BE2C (cell line): ENCODE data around the gene CTBP1.

Source experiments
- DNase-seq: peaks from one replicate; pipeline ENCODE4 v3.0.0-alpha.2; 2020
- H3K27me3 ChIP-seq: fragments of 250-450 bp; sonication (Bioruptor Pico); 2 replicates; pipeline ENCODE4 v1.5.1; 2020; ENCODE audit warnings: mild to moderate bottlenecking
- H3K36me3 ChIP-seq: fragments of 250-450 bp; sonication (Bioruptor Pico); 2 replicates; pipeline ENCODE4 v1.5.1; 2020; ENCODE audit warnings: mild to moderate bottlenecking
- H3K4me1 ChIP-seq: fragments of 250-450 bp; sonication (Bioruptor Pico); 2 replicates; pipeline ENCODE4 v1.5.1; 2020
- H3K4me3 ChIP-seq: 2 replicates; pipeline ENCODE4 v1.5.1; 2011; ENCODE audit warnings: low read depth, low read length
- H3K9me3 ChIP-seq: fragments of 250-450 bp; sonication (Bioruptor Pico); 2 replicates; pipeline ENCODE4 v1.5.1; 2020
- TF ChIP-seq, protein P1 (sequence below): IDR thresholded peaks from 2 replicates; pipeline ENCODE4 v1.5.1; 2012; ENCODE audit warnings: mild to moderate bottlenecking, low read depth, low read length

CTBP1 gene

DNA sequence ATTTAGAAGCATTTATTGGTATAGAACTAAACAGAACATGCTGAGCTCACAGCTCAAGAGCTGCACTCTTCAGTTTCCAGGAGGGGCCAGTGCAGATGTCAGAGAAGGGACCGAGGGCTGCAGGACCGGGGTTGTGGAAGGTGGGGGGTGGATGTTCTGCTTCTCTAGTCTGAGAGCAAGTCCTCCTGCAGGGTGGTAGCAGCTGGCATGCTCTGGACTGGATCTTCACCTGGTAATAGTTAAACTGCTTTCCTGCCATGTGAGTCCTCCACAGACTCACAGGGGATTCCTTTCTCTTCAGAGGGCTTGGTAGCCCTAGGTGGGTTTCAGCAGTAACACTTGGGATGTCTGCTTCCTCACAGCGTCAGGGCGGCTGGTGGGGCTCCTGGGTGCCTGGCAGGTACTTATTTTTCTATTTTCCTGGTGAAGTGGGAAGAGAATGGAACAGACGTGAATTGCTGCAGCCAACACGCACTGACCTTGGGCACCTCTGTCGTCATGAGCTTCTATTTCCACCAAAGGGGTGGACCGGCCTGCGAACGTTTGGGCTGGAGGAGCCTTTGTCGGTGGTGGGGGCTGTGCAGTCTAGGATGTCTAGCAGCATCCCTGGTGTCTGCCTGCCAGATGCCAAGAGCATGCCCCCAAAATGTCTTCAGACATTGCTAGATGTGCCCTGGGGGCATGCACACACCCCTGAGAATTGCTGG lies 43.2 kb upstream of the CTBP1 start:
- peaks cover 4% of the 10 kb centered on the region for H3K36me3 ChIP-seq
- H3K4me1 ChIP-seq, result no peaks in the 10 kb centered on the region; the same call in 1 of the 2 replicates
- H3K9me3 ChIP-seq, result no peaks in the 10 kb centered on the region
- no peaks in the 10 kb centered on the region for H3K27me3 ChIP-seq
- TF ChIP-seq, protein P1, sequence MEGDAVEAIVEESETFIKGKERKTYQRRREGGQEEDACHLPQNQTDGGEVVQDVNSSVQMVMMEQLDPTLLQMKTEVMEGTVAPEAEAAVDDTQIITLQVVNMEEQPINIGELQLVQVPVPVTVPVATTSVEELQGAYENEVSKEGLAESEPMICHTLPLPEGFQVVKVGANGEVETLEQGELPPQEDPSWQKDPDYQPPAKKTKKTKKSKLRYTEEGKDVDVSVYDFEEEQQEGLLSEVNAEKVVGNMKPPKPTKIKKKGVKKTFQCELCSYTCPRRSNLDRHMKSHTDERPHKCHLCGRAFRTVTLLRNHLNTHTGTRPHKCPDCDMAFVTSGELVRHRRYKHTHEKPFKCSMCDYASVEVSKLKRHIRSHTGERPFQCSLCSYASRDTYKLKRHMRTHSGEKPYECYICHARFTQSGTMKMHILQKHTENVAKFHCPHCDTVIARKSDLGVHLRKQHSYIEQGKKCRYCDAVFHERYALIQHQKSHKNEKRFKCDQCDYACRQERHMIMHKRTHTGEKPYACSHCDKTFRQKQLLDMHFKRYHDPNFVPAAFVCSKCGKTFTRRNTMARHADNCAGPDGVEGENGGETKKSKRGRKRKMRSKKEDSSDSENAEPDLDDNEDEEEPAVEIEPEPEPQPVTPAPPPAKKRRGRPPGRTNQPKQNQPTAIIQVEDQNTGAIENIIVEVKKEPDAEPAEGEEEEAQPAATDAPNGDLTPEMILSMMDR, result no peak
- H3K4me3 ChIP-seq, result no peak overlapping the region
- DNase-seq, result no peak

DNA sequence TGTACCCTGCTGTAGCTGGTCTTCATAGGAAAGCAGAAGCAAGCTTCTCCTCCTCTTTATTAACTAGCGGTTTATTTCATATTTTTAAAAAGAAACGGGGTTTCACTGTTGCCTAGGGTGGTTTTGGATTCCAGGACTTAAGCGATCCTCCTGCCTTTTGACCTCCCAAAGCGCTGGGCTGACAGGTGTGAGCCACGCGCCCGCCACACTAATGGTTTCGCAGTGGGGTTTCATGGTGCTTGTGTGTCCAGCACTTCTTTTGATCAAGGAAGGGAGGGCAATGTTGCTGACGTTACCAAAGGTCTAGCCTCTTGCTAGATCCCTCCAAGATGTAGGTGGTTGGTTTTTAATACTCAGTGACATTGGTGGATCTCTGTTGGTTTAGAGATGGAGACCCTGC lies 42.2 kb upstream of the CTBP1 start:
- H3K4me3 ChIP-seq, result peak overlapping the region; percentile 95
- DNase-seq, result no peak
- H3K27me3 ChIP-seq, result no peaks in the 10 kb centered on the region
- H3K4me1 ChIP-seq, result no peaks in the 10 kb centered on the region; the same call in 1 of the 2 replicates
- no peaks in the 10 kb centered on the region; the same call in none of the 2 replicates for H3K36me3 ChIP-seq
- TF ChIP-seq, protein P1, result no peak
- H3K9me3 ChIP-seq, result no peaks in the 10 kb centered on the region

DNA sequence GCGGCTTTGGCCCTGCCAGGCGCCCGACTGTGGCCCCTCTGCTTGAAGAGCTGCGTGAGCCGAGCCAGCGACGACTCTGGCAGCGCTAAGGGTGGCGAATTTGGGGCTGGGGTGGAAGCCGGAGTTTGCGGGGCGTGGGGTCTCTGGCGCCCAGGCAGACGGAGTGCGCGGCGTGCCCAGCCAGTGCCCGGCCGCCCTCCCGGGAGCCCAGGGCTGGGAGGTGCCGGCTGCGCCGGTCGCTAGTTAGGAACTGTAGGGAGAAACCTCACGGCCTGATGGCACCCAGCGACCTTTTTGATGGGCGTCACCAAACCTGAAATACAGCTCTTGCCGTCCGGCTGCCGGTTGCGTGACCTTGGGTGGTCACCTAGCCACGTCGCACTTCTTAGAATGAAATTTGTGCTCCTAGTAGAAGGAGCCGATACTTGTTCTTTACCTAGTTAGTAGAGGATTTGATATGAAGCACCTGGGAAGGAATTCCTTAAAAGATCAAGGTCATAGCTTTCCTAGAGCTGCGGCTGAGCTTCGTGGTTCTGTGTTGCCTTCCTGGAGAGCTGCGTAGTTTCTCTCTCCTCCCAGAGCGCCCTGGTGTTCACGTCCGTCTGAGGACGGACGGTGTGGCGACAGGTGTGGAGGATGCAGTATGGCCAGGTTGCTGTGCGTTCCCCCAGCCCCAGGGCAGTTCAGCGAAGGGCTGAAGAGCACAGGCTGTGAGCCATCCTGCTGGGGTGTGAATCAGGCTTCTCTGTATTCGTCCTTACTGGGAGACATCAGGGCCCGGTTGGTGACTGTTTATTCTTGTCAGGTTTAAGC lies 41.4 kb upstream of the CTBP1 start:
- TF ChIP-seq, protein P1, result no peak
- Histone ChIP-seq H3K27me3 (no peaks in the 10 kb centered on the region), H3K36me3 (no peaks in the 10 kb centered on the region; the same call in none of the 2 replicates), H3K9me3 (no peaks in the 10 kb centered on the region), H3K4me1 (no peaks in the 10 kb centered on the region; the same call in 1 of the 2 replicates), H3K4me3 (peak overlapping the region; percentile 95)
- no peak for DNase-seq

DNA sequence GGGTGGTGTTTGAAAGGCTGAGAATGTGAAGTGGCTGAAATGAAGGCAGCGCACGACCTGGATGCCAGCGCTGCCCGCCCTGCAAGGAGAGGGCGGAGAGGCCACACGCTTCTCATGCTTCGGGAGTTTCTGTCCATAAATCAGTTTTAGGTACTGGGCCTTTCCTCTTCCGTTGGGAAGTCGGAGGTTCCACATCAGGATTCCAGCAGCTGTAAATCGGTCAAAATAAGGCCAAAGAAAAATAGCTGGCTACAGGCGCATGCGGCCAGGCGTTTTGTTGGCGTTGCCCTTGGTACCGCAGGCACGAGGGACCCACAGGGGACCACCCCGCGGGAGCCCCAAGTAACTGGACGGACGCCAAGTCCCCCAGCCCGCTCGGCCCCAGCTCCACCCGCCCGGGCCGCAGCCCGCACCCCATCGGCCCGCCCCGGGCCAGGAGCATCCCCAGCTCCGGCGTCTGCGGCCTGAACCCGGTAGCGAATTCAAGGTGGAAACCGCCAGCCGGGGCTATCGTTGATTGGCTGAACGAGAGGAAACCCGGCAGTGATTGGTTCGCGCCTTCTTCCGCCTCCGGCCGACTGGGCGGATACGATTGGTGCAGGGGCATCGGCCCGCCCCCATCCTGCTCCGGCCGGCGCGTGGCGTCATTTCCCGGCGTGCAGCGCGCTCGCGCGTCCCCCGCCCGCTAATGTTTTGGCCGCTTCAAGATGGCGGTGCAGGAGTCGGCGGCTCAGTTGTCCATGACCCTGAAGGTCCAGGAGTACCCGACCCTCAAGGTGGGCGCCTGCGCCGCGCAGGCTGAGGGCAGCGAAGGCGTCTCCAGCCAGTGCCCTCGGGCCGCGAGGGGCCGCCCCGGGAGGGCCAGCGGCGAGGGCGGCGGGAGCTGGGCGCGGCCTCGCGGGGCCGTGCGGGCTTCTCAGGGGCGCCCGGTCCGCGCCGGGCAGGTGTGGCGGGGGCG lies 40.6 kb upstream of the CTBP1 start, which contains the start of gene MAEA:
TSS of gene MAEA (plus strand) at position 685 of the 958 bp plus-strand sequence. CDS start at position 708, 23 bp downstream.
- Histone ChIP-seq H3K9me3 (no peaks in the 10 kb centered on the region), H3K36me3 (no peaks in the 10 kb centered on the region; the same call in none of the 2 replicates), H3K27me3 (no peaks in the 10 kb centered on the region), H3K4me3 (peak within 1 kb of the TSS; percentile 95), H3K4me1 (no peaks in the 10 kb centered on the region; the same call in 1 of the 2 replicates)
- TF ChIP-seq, protein P1, result no peak
- DNase-seq, result peak; percentile 97

DNA sequence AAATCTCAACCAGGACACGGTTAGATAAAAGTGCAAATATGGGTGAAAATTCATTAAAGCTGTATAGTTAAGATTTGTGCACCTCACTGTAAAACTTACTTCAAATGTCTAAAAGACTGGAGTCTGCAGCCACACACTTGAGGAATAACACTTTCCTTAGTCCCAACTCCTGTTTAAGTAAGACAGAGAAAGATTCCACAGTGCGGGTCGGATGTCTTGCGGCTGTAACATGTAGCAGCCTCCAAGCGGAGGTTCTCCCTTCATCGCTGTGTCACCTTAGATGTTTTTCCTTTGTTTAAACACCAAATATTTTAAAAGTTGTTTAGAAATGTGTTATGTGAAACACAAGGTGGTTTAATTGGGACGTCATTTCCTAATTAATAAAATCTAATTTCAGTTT lies 39.9 kb upstream of the CTBP1 start:
- Histone ChIP-seq H3K4me1 (no peaks in the 10 kb centered on the region; the same call in 1 of the 2 replicates), H3K4me3 (peak overlapping the region; percentile 95), H3K27me3 (no peaks in the 10 kb centered on the region), H3K36me3 (no peaks in the 10 kb centered on the region; the same call in none of the 2 replicates), H3K9me3 (no peaks in the 10 kb centered on the region)
- DNase-seq, result no peak
- TF ChIP-seq, protein P1, result no peak
